ENCODE data around the gene ATRN. TPM values are rescaled to one million over a fixed set of nuclear protein-coding genes. Genes with fewer than 3 reads are reported as not detected.

Gene ATRN
- polyA plus RNA-seq, 1 donor (not counting 4 experiments of a cell fraction or from before 2014, with no cell fraction given), result 49.9 TPM

GRCh38 chr20:3454831-3455230, 16.0 kb upstream of the ATRN start:
- Histone ChIP-seq H3K4me1 (ENCODE audit: control insufficient read depth, extremely low read depth, insufficient read depth, low read length) (no peaks in the 10 kb centered on the region), H3K4me2 (ENCODE audit: control insufficient read depth, extremely low read depth, insufficient read depth, low read depth, low read length) (no peak overlapping the region), H3K4me3 (ENCODE audit: control insufficient read depth in 2 of 3, extremely low read depth in 1 of 3, insufficient read depth in 2 of 3, low read depth in 1 of 3, low read length in 3 of 3) (no peak overlapping the region), H3K36me3 (ENCODE audit: control insufficient read depth in 2 of 2, extremely low read depth in 1 of 2, insufficient read depth in 2 of 2, low read length in 2 of 2) (no peaks in the 10 kb centered on the region), H4K20me1 (ENCODE audit: control insufficient read depth, extremely low read depth, insufficient read depth, low read length) (no peaks in the 10 kb centered on the region), H3K9me3 (ENCODE audit: control insufficient read depth, low read depth, low read length) (no peaks in the 10 kb centered on the region), H3K9me1 (ENCODE audit: control insufficient read depth, extremely low read depth, insufficient read depth, low read length) (no peaks in the 10 kb centered on the region), H3K9ac (ENCODE audit: control insufficient read depth, extremely low read depth, insufficient read depth, low read length) (no peak overlapping the region), H3K79me2 (ENCODE audit: control insufficient read depth, insufficient read depth, low read length) (no peaks in the 10 kb centered on the region), H2AFZ (ENCODE audit: control insufficient read depth, low read length) (no peak overlapping the region), H3K27ac (ENCODE audit: control insufficient read depth, insufficient read depth, low read length) (no peak overlapping the region), H3K27me3 (ENCODE audit: control insufficient read depth, extremely low read depth, insufficient read depth, low read length) (peaks cover 8% of the 10 kb centered on the region)
- TF ChIP-seq EZH2 (IDR thresholded peaks at IDR 0.05; ENCODE audit: low read length) (no peak), CTCF (optimal IDR thresholded peaks at IDR 0.05 in 1 of 3, IDR thresholded peaks at IDR 0.05 in 1 of 3, conservative IDR thresholded peaks at IDR 0.05 in 1 of 3; ENCODE audit: extremely low read depth in 1 of 3, insufficient read depth in 2 of 3, low read length in 3 of 3) (no peak)
- DNase-seq (ENCODE audit: low read depth, low spot score) (no peak), FAIRE-seq (peak; percentile 26)
- dilution Hi-C loops (cut with MboI; ENCODE audit: extremely low pct_ligation_motif_present, low sequenced_read_pairs), result no loop called here

- dilution Hi-C loops (cut with MboI; ENCODE audit: extremely low pct_ligation_motif_present, low sequenced_read_pairs), result no loop called here
- H2AFZ ChIP-seq (ENCODE audit: control insufficient read depth, low read length), result no peak overlapping the region
- H3K9me3 ChIP-seq (ENCODE audit: control insufficient read depth, low read depth, low read length), result no peaks in the 10 kb centered on the region
- no peaks in the 10 kb centered on the region for H4K20me1 ChIP-seq (ENCODE audit: control insufficient read depth, extremely low read depth, insufficient read depth, low read length)
- H3K36me3 ChIP-seq (ENCODE audit: control insufficient read depth in 2 of 2, extremely low read depth in 1 of 2, insufficient read depth in 2 of 2, low read length in 2 of 2), result no peaks in the 10 kb centered on the region
- TF ChIP-seq CTCF (optimal IDR thresholded peaks at IDR 0.05 in 1 of 3, IDR thresholded peaks at IDR 0.05 in 1 of 3, conservative IDR thresholded peaks at IDR 0.05 in 1 of 3; ENCODE audit: extremely low read depth in 1 of 3, insufficient read depth in 2 of 3, low read length in 3 of 3), result no peak
- no peak for TF ChIP-seq EZH2 (IDR thresholded peaks at IDR 0.05; ENCODE audit: low read length)
- H3K4me1 ChIP-seq (ENCODE audit: control insufficient read depth, extremely low read depth, insufficient read depth, low read length), result no peaks in the 10 kb centered on the region
- H3K79me2 ChIP-seq (ENCODE audit: control insufficient read depth, insufficient read depth, low read length), result no peaks in the 10 kb centered on the region
- FAIRE-seq, result no peak
- DNase-seq (ENCODE audit: low read depth, low spot score), result no peak
- no peak overlapping the region for H3K9ac ChIP-seq (ENCODE audit: control insufficient read depth, extremely low read depth, insufficient read depth, low read length)
- no peak overlapping the region for H3K27ac ChIP-seq (ENCODE audit: control insufficient read depth, insufficient read depth, low read length)
- H3K9me1 ChIP-seq (ENCODE audit: control insufficient read depth, extremely low read depth, insufficient read depth, low read length), result no peaks in the 10 kb centered on the region
- no peak overlapping the region for H3K4me2 ChIP-seq (ENCODE audit: control insufficient read depth, extremely low read depth, insufficient read depth, low read depth, low read length)
- H3K4me3 ChIP-seq (ENCODE audit: control insufficient read depth in 2 of 3, extremely low read depth in 1 of 3, insufficient read depth in 2 of 3, low read depth in 1 of 3, low read length in 3 of 3), result no peak overlapping the region
- H3K27me3 ChIP-seq (ENCODE audit: control insufficient read depth, extremely low read depth, insufficient read depth, low read length), result peaks cover 8% of the 10 kb centered on the region
Measured at GRCh38 chr20:3456648-3457047, 14.2 kb upstream of the ATRN start.

Data from keratinocyte (primary cell).